ENCODE results near the gene CROCC2.

Gene CROCC2

GRCh38 chr2:240933966-240934700 is 28.0 kb downstream of the CROCC2 start:
- Histone ChIP-seq H3K9ac (ENCODE audit: low read length) (no peak overlapping the region), H3K27ac (ENCODE audit: low read depth, low read length) (no peak overlapping the region), H3K36me3 (ENCODE audit: control insufficient read depth, insufficient read depth, low read length) (no peaks in the 10 kb centered on the region), H3K9me3 (ENCODE audit: control insufficient read depth, insufficient read depth, low read depth, low read length) (peaks cover 16% of the 10 kb centered on the region), H3K27me3 (ENCODE audit: control insufficient read depth, insufficient read depth, low read length) (no peaks in the 10 kb centered on the region), H3K4me3 (ENCODE audit: low read depth, low read length) (no peak overlapping the region), H3K4me1 (ENCODE audit: control insufficient read depth, insufficient read depth, low read length) (no peaks in the 10 kb centered on the region)

GRCh38 chr2:240934701-240935102 is 28.6 kb downstream of the CROCC2 start:
- Histone ChIP-seq H3K4me1 (ENCODE audit: control insufficient read depth, insufficient read depth, low read length) (no peaks in the 10 kb centered on the region), H3K27ac (ENCODE audit: low read depth, low read length) (no peak overlapping the region), H3K36me3 (ENCODE audit: control insufficient read depth, insufficient read depth, low read length) (no peaks in the 10 kb centered on the region), H3K9ac (ENCODE audit: low read length) (no peak overlapping the region), H3K4me3 (ENCODE audit: low read depth, low read length) (no peak overlapping the region), H3K27me3 (ENCODE audit: control insufficient read depth, insufficient read depth, low read length) (no peaks in the 10 kb centered on the region), H3K9me3 (ENCODE audit: control insufficient read depth, insufficient read depth, low read depth, low read length) (peaks cover 16% of the 10 kb centered on the region)

- Histone ChIP-seq H3K4me3 (ENCODE audit: low read depth, low read length) (no peak overlapping the region), H3K36me3 (ENCODE audit: control insufficient read depth, insufficient read depth, low read length) (no peaks in the 10 kb centered on the region), H3K4me1 (ENCODE audit: control insufficient read depth, insufficient read depth, low read length) (no peaks in the 10 kb centered on the region), H3K9ac (ENCODE audit: low read length) (no peak overlapping the region), H3K9me3 (ENCODE audit: control insufficient read depth, insufficient read depth, low read depth, low read length) (peaks cover 16% of the 10 kb centered on the region), H3K27me3 (ENCODE audit: control insufficient read depth, insufficient read depth, low read length) (no peaks in the 10 kb centered on the region), H3K27ac (ENCODE audit: low read depth, low read length) (no peak overlapping the region)
Measured at GRCh38 chr2:240935103-240935876, 29.2 kb downstream of the CROCC2 start.

GRCh38 chr2:240936106-240936505 is 30.0 kb downstream of the CROCC2 start:
- no peaks in the 10 kb centered on the region for H3K36me3 ChIP-seq (ENCODE audit: control insufficient read depth, insufficient read depth, low read length)
- H3K4me3 ChIP-seq (ENCODE audit: low read depth, low read length) = no peak overlapping the region
- H3K9ac ChIP-seq (ENCODE audit: low read length) = no peak overlapping the region
- no peaks in the 10 kb centered on the region for H3K4me1 ChIP-seq (ENCODE audit: control insufficient read depth, insufficient read depth, low read length)
- no peaks in the 10 kb centered on the region for H3K27me3 ChIP-seq (ENCODE audit: control insufficient read depth, insufficient read depth, low read length)
- H3K27ac ChIP-seq (ENCODE audit: low read depth, low read length) = no peak overlapping the region
- H3K9me3 ChIP-seq (ENCODE audit: control insufficient read depth, insufficient read depth, low read depth, low read length) = peaks cover 16% of the 10 kb centered on the region

GRCh38 chr2:240946046-240946445 is 39.9 kb downstream of the CROCC2 start:
- H3K36me3 ChIP-seq (ENCODE audit: control insufficient read depth, insufficient read depth, low read length) = no peaks in the 10 kb centered on the region

GRCh38 chr2:240946654-240947053 is 40.5 kb downstream of the CROCC2 start:
- Histone ChIP-seq H3K9me3 (ENCODE audit: control insufficient read depth, insufficient read depth, low read depth, low read length) (no peaks in the 10 kb centered on the region), H3K4me3 (ENCODE audit: low read depth, low read length) (no peak overlapping the region), H3K4me1 (ENCODE audit: control insufficient read depth, insufficient read depth, low read length) (no peaks in the 10 kb centered on the region), H3K27ac (ENCODE audit: low read depth, low read length) (no peak overlapping the region), H3K36me3 (ENCODE audit: control insufficient read depth, insufficient read depth, low read length) (no peaks in the 10 kb centered on the region), H3K9ac (ENCODE audit: low read length) (no peak overlapping the region), H3K27me3 (ENCODE audit: control insufficient read depth, insufficient read depth, low read length) (no peaks in the 10 kb centered on the region)

More at GRCh38 chr2:240946046-240946445, 39.9 kb downstream of the CROCC2 start:
- Histone ChIP-seq H3K9ac (ENCODE audit: low read length) (no peak overlapping the region), H3K9me3 (ENCODE audit: control insufficient read depth, insufficient read depth, low read depth, low read length) (no peaks in the 10 kb centered on the region), H3K4me1 (ENCODE audit: control insufficient read depth, insufficient read depth, low read length) (no peaks in the 10 kb centered on the region), H3K27ac (ENCODE audit: low read depth, low read length) (no peak overlapping the region), H3K27me3 (ENCODE audit: control insufficient read depth, insufficient read depth, low read length) (no peaks in the 10 kb centered on the region), H3K4me3 (ENCODE audit: low read depth, low read length) (no peak overlapping the region)

GRCh38 chr2:240947176-240947575 is 41.0 kb downstream of the CROCC2 start:
- H3K4me1 ChIP-seq (ENCODE audit: control insufficient read depth, insufficient read depth, low read length) = no peaks in the 10 kb centered on the region
- H3K9me3 ChIP-seq (ENCODE audit: control insufficient read depth, insufficient read depth, low read depth, low read length) = no peaks in the 10 kb centered on the region
- H3K27ac ChIP-seq (ENCODE audit: low read depth, low read length) = no peak overlapping the region
- no peaks in the 10 kb centered on the region for H3K36me3 ChIP-seq (ENCODE audit: control insufficient read depth, insufficient read depth, low read length)
- H3K9ac ChIP-seq (ENCODE audit: low read length) = no peak overlapping the region
- H3K27me3 ChIP-seq (ENCODE audit: control insufficient read depth, insufficient read depth, low read length) = no peaks in the 10 kb centered on the region
- no peak overlapping the region for H3K4me3 ChIP-seq (ENCODE audit: low read depth, low read length)

- Histone ChIP-seq H3K4me3 (ENCODE audit: low read depth, low read length) (no peak overlapping the region), H3K27me3 (ENCODE audit: control insufficient read depth, insufficient read depth, low read length) (no peaks in the 10 kb centered on the region), H3K36me3 (ENCODE audit: control insufficient read depth, insufficient read depth, low read length) (no peaks in the 10 kb centered on the region), H3K27ac (ENCODE audit: low read depth, low read length) (no peak overlapping the region), H3K9me3 (ENCODE audit: control insufficient read depth, insufficient read depth, low read depth, low read length) (no peaks in the 10 kb centered on the region), H3K9ac (ENCODE audit: low read length) (no peak overlapping the region), H3K4me1 (ENCODE audit: control insufficient read depth, insufficient read depth, low read length) (no peaks in the 10 kb centered on the region)
Measured at GRCh38 chr2:240947607-240948006, 41.5 kb downstream of the CROCC2 start.

GRCh38 chr2:240948086-240948485 is 42.0 kb downstream of the CROCC2 start:
- Histone ChIP-seq H3K4me1 (ENCODE audit: control insufficient read depth, insufficient read depth, low read length) (no peaks in the 10 kb centered on the region), H3K4me3 (ENCODE audit: low read depth, low read length) (no peak overlapping the region), H3K36me3 (ENCODE audit: control insufficient read depth, insufficient read depth, low read length) (no peaks in the 10 kb centered on the region), H3K9me3 (ENCODE audit: control insufficient read depth, insufficient read depth, low read depth, low read length) (no peaks in the 10 kb centered on the region), H3K27ac (ENCODE audit: low read depth, low read length) (no peak overlapping the region), H3K9ac (ENCODE audit: low read length) (no peak overlapping the region), H3K27me3 (ENCODE audit: control insufficient read depth, insufficient read depth, low read length) (no peaks in the 10 kb centered on the region)

- Histone ChIP-seq H3K27ac (ENCODE audit: low read depth, low read length) (no peak overlapping the region), H3K9me3 (ENCODE audit: control insufficient read depth, insufficient read depth, low read depth, low read length) (no peaks in the 10 kb centered on the region), H3K9ac (ENCODE audit: low read length) (no peak overlapping the region), H3K27me3 (ENCODE audit: control insufficient read depth, insufficient read depth, low read length) (no peaks in the 10 kb centered on the region), H3K36me3 (ENCODE audit: control insufficient read depth, insufficient read depth, low read length) (no peaks in the 10 kb centered on the region), H3K4me3 (ENCODE audit: low read depth, low read length) (no peak overlapping the region), H3K4me1 (ENCODE audit: control insufficient read depth, insufficient read depth, low read length) (0 out of 2 replicates have a peak, but pooled peaks cover under 1% of the 10 kb centered on the region)
Measured at GRCh38 chr2:240948905-240949790, 43.0 kb downstream of the CROCC2 start.
